IMR-90 (cell line): Measurements from ENCODE around the gene SCGB1D1. TPM values are rescaled to one million over a fixed set of nuclear protein-coding genes. Genes with fewer than 3 reads are reported as not detected.

Experiments
- ATAC-seq: fragments of 200-7000 bp; cut with Tn5 transposase; 2 replicates; pipeline ENCODE4 v1.9.1; 2020; ENCODE audit warnings: low read depth, mild to moderate bottlenecking, moderate library complexity
- BruUV-seq: library from RNA; stranded (reverse); fragments of 400-500 nt; replicated peaks from 2 replicates; lab custom pipeline; 2021; lab: Mats Ljungman, UMichigan
- CTCF ChIA-PET: fragments of 300-600 bp; formaldehyde crosslinking; extraction: SDS; loops from one replicate; lab custom pipeline; 2021; ENCODE audit warnings: antibody characterized with exemption; lab: Yijun Ruan, JAX
- POLR2A ChIA-PET: fragments of 300-600 bp; sonication (Branson Sonifier 250); formaldehyde crosslinking; loops from one replicate; lab custom pipeline; 2022; ENCODE audit warnings: antibody characterized with exemption; ENCODE audit not compliant: unreplicated experiment; lab: Charles Lee
- DNase-seq: peaks from one replicate; pipeline ENCODE4 v3.0.0; 2013
- H2AFZ ChIP-seq: replicated peaks from 2 replicates; pipeline ENCODE3; 2013; ENCODE audit warnings: low read length, mild to moderate bottlenecking; ENCODE audit not compliant: poor library complexity
- H2AK5ac ChIP-seq: 2 replicates; pipeline ENCODE4 v1.6.1; 2013; ENCODE audit warnings: low read depth, low read length, inconsistent platforms
- H2AK9ac ChIP-seq: replicated peaks from 2 replicates; pipeline ENCODE3; 2013; ENCODE audit warnings: mild to moderate bottlenecking, low read depth, low read length, moderate library complexity; ENCODE audit not compliant: poor library complexity
- H2BK120ac ChIP-seq: 2 replicates; pipeline ENCODE4 v1.6.1; 2013; ENCODE audit warnings: low read depth, low read length, inconsistent platforms
- H2BK15ac ChIP-seq: 3 replicates; pipeline ENCODE4 v1.6.1; 2013; ENCODE audit warnings: low read depth, low read length, inconsistent platforms
- H2BK20ac ChIP-seq: 2 replicates; pipeline ENCODE4 v1.6.1; 2013; ENCODE audit warnings: low read depth, mild to moderate bottlenecking, inconsistent platforms, low read length, moderate library complexity
- H2BK5ac ChIP-seq: 2 replicates; pipeline ENCODE4 v1.6.1; 2013; ENCODE audit warnings: mild to moderate bottlenecking, low read depth, low read length, inconsistent platforms; ENCODE audit not compliant: poor library complexity, severe bottlenecking
- H3K14ac ChIP-seq: replicated peaks from 2 replicates; pipeline ENCODE4 v1.6.1; 2013; ENCODE audit warnings: low read depth, low read length, inconsistent platforms
- H3K18ac ChIP-seq: 2 replicates; pipeline ENCODE4 v1.6.1; 2013; ENCODE audit warnings: low read depth, low read length, control low read depth
- H3K23ac ChIP-seq: 2 replicates; pipeline ENCODE4 v1.6.1; 2013; ENCODE audit warnings: low read depth, low read length, inconsistent platforms
- H3K27ac ChIP-seq: 2 replicates; pipeline ENCODE4 v1.5.1; 2013; ENCODE audit warnings: mild to moderate bottlenecking, control low read depth, low read length; ENCODE audit not compliant: insufficient read depth
- H3K27me3 ChIP-seq: 2 replicates; pipeline ENCODE4 v1.6.1; 2013; ENCODE audit warnings: low read length; ENCODE audit not compliant: control insufficient read depth, insufficient read depth
- H3K36me3 ChIP-seq: 2 replicates; pipeline ENCODE4 v1.6.1; 2013; ENCODE audit warnings: low read length, mixed read lengths; ENCODE audit not compliant: control insufficient read depth, insufficient read depth
- H3K4ac ChIP-seq: 2 replicates; pipeline ENCODE4 v1.6.1; 2013; ENCODE audit warnings: low read depth, low read length, inconsistent platforms
- H3K4me1 ChIP-seq: 2 replicates; pipeline ENCODE4 v1.6.1; 2013; ENCODE audit warnings: low read length, mixed read lengths; ENCODE audit not compliant: control insufficient read depth, insufficient read depth
- H3K4me2 ChIP-seq: 2 replicates; pipeline ENCODE4 v1.6.1; 2013; ENCODE audit warnings: low read depth, mild to moderate bottlenecking, control low read depth, low read length, moderate library complexity
- H3K4me3 ChIP-seq: 2 replicates; pipeline ENCODE4 v1.5.1; 2013; ENCODE audit warnings: low read depth, mild to moderate bottlenecking, control low read depth, low read length, moderate library complexity; ENCODE audit not compliant: insufficient read depth
- H3K56ac ChIP-seq: 2 replicates; pipeline ENCODE4 v1.6.1; 2013; ENCODE audit warnings: low read length, inconsistent platforms; ENCODE audit not compliant: insufficient read depth; ENCODE audit errors: extremely low read depth
- H3K79me1 ChIP-seq, 2 experiments: 2 replicates each; pipeline ENCODE4 v1.6.1; 2013; ENCODE audit warnings: low read length in 2 of 2, inconsistent platforms in 1 of 2, low read depth in 1 of 2
- H3K9ac ChIP-seq: 2 replicates; pipeline ENCODE4 v1.6.1; 2013; ENCODE audit warnings: low read depth, low read length, control low read depth
- H3K9me1 ChIP-seq: 2 replicates; pipeline ENCODE4 v1.6.1; 2013; ENCODE audit warnings: low read length, inconsistent platforms; ENCODE audit not compliant: insufficient read depth
- H3K9me3 ChIP-seq: 2 replicates; pipeline ENCODE4 v1.6.1; 2013; ENCODE audit warnings: low read length; ENCODE audit not compliant: control insufficient read depth, insufficient read depth
- H4K20me1 ChIP-seq: 2 replicates; pipeline ENCODE4 v1.6.1; 2013; ENCODE audit warnings: low read length, inconsistent platforms; ENCODE audit not compliant: insufficient read depth
- H4K5ac ChIP-seq: 2 replicates; pipeline ENCODE4 v1.6.1; 2013; ENCODE audit warnings: mild to moderate bottlenecking, low read depth, low read length, control low read depth
- H4K8ac ChIP-seq, 2 experiments: 2 replicates each; pipeline ENCODE4 v1.6.1; 2013; ENCODE audit warnings: low read depth in 2 of 2, low read length in 2 of 2, control low read depth in 1 of 2, inconsistent platforms in 1 of 2
- H4K91ac ChIP-seq: 2 replicates; pipeline ENCODE4 v1.6.1; 2013; ENCODE audit warnings: low read depth, low read length, inconsistent platforms; ENCODE audit not compliant: insufficient read depth
- CHD1 ChIP-seq: IDR thresholded peaks from 2 replicates; pipeline ENCODE4 v1.6.1; 2012; ENCODE audit warnings: low read depth, low read length, improper control_type of control experiment
- ELK1 ChIP-seq: fragments of 150-350 bp; IDR thresholded peaks from 2 replicates; pipeline ENCODE4 v1.6.1; 2016; ENCODE audit warnings: low read depth, mild to moderate bottlenecking, low read length, moderate library complexity, borderline replicate concordance
- MXI1 ChIP-seq: IDR thresholded peaks from 2 replicates; pipeline ENCODE4 v1.6.1; 2012; ENCODE audit warnings: low read depth, mild to moderate bottlenecking, low read length, moderate library complexity, borderline replicate concordance
- POLR2A ChIP-seq: IDR thresholded peaks from 2 replicates; pipeline ENCODE4 v1.6.1; 2012; ENCODE audit warnings: mild to moderate bottlenecking, low read depth, low read length
- RCOR1 ChIP-seq: IDR thresholded peaks from 2 replicates; pipeline ENCODE4 v1.6.1; 2012; ENCODE audit warnings: mild to moderate bottlenecking, low read length, improper control_type of control experiment; ENCODE audit not compliant: insufficient replicate concordance
- WGBS, 2 experiments: methylation state at CpG; one replicate each; pipeline versions ENCODE4 v1.1.5 to v1.1.7; 2013; ENCODE audit warnings: missing lambda C conversion rate in 2 of 2; ENCODE audit not compliant: insufficient read length in 1 of 2; ENCODE audit errors: extremely low coverage in 2 of 2; 5-methylcytosine and 5-hydroxymethylcytosine counted together
- dilution Hi-C: fragments of 300-500 bp; cut with HindIII; formaldehyde crosslinking; loops from one replicate; pipeline ENCODE4 v1.14.3; 2018; ENCODE audit warnings: low sequenced_read_pairs; ENCODE audit not compliant: unreplicated experiment
- in situ Hi-C: fragments of 300-500 bp; cut with MboI; formaldehyde crosslinking; loops from 3 replicates; pipeline ENCODE4 v1.14.3; 2019; ENCODE audit warnings: low sequenced_read_pairs, inconsistent platforms, mixed read lengths
- intact Hi-C: fragments of 100-400 bp; cut with micrococcal nuclease; formaldehyde crosslinking; loops from 2 replicates; pipeline ENCODE4 v1.10.0; 2022
- polyA plus RNA-seq, 3 experiments: library from polyadenylated mRNA; depleted of rRNA; stranded (reverse); fragments of >200 nt; gene quantifications; 2 replicates each; pipeline ENCODE4 v1.2.3, GENCODE V29; 2012; ENCODE audit warnings: low replicate concordance in 1 of 3
- total RNA-seq: library from RNA; depleted of rRNA; stranded (reverse); fragments of >200 nt; gene quantifications from 2 replicates; pipeline ENCODE4 v1.2.3, GENCODE V29; 2012

SCGB1D1 gene
- total and polyA plus RNA-seq, 2 of the 4 experiments (the other 2 are of a cell fraction): not detected

GRCh38 chr11:62146476-62147200 lies 43.4 kb upstream of the SCGB1D1 start:
- TF ChIP-seq MXI1 (no peak), ELK1 (no peak), CHD1 (no peak), RCOR1 (no peak), POLR2A (no peak)
- H2BK5ac ChIP-seq: no peak overlapping the region
- no peak overlapping the region for H4K91ac ChIP-seq
- 0 out of 2 replicates have a peak, but pooled peaks cover 4% of the 10 kb centered on the region for H4K20me1 ChIP-seq
- DNase-seq (no peak), ATAC-seq (no peak)
- no peak overlapping the region for H4K8ac ChIP-seq
- H2BK15ac ChIP-seq: no peak overlapping the region
- no peak overlapping the region for H3K27ac ChIP-seq
- no peak overlapping the region for H3K14ac ChIP-seq
- H3K4me2 ChIP-seq: no peak overlapping the region
- peaks cover 56% of the 10 kb centered on the region for H3K36me3 ChIP-seq
- H3K18ac ChIP-seq: no peak overlapping the region
- H3K27me3 ChIP-seq: no peaks in the 10 kb centered on the region
- no peak overlapping the region for H3K4ac ChIP-seq
- no peaks in the 10 kb centered on the region for H3K4me1 ChIP-seq
- intact Hi-C loops: no loop called here
- H2AK9ac ChIP-seq: no peak overlapping the region
- ChIA-PET CTCF (no interaction called here), POLR2A (no interaction called here)
- H3K9me1 ChIP-seq: no peaks in the 10 kb centered on the region
- in situ Hi-C loops: no loop called here
- no peak overlapping the region for H3K9ac ChIP-seq
- WGBS, 2 experiments: 90% methylated on average over 21 of the region's 36 CpGs; no CpG with 5 or more reads in 1 of the 2 experiments
- H2BK120ac ChIP-seq: no peak overlapping the region
- no peak overlapping the region for H3K4me3 ChIP-seq
- no peaks in the 10 kb centered on the region for H3K9me3 ChIP-seq
- H3K23ac ChIP-seq: no peak overlapping the region
- H3K56ac ChIP-seq: no peak overlapping the region
- peaks cover 4 to 10% of the 10 kb centered on the region in 2 experiments; a peak in 3 of 4 replicates for H3K79me1 ChIP-seq
- no peak overlapping the region for H4K5ac ChIP-seq
- H2AFZ ChIP-seq: no peak overlapping the region
- dilution Hi-C loops: no loop called here
- BruUV-seq: no TSS peak
- no peak overlapping the region for H2BK20ac ChIP-seq
- H2AK5ac ChIP-seq: no peak overlapping the region
